HCT116 (cell line): ENCODE data around the gene ELFN2. TPM values are rescaled to one million over a fixed set of nuclear protein-coding genes. Genes with fewer than 3 reads are reported as not detected.
A peak's percentile ranks its signal among the peaks of the same experiment; 100 is the strongest.

Source experiments
- ATAC-seq: fragments of 200-7000 bp; cut with Tn5 transposase; 2 replicates; pipeline ENCODE4 v1.9.1; 2020; ENCODE audit warnings: mild to moderate bottlenecking, moderate library complexity
- BruUV-seq: library from RNA; stranded (reverse); fragments of 400-500 nt; replicated peaks from 2 replicates; lab custom pipeline; 2021; lab: Mats Ljungman, UMichigan
- CTCF ChIA-PET: fragments of 300-600 bp; sonication (Branson Sonifier 250); formaldehyde crosslinking; loops from one replicate; lab custom pipeline; 2021; ENCODE audit warnings: antibody characterized with exemption; lab: Charles Lee
- POLR2A ChIA-PET: fragments of 300-600, 350-600 bp; sonication (Branson Sonifier 250); formaldehyde crosslinking; loops from one replicate; lab custom pipeline; 2021; ENCODE audit warnings: antibody characterized with exemption; lab: Charles Lee
- RAD21 ChIA-PET, 2 experiments: fragments of 300-600 bp; sonication (Branson Sonifier 250); formaldehyde crosslinking; loops; one replicate each; lab custom pipeline; 2023; ENCODE audit warnings: low total read pairs in 2 of 2; ENCODE audit not compliant: uncharacterized antibody in 2 of 2, unreplicated experiment in 2 of 2, low non-redundant PET in 1 of 2; lab: Charles Lee
- DNase-seq: peaks from one replicate; pipeline ENCODE4 v3.0.0-alpha.2; 2010; ENCODE audit warnings: low read depth, low spot score
- H2AFZ ChIP-seq: fragments of 200-600 bp; shearing (Covaris generic), sonication (generic); 2 replicates; pipeline ENCODE4 v1.6.1; 2017; ENCODE audit warnings: low read depth, mixed run types, mixed read lengths, antibody characterized with exemption, low read length; ENCODE audit not compliant: poor library complexity, severe bottlenecking
- H3K27ac ChIP-seq: 2 replicates; pipeline ENCODE4 v1.5.1; 2012; ENCODE audit warnings: low read depth, low read length
- H3K27me3 ChIP-seq: fragments of 200-600 bp; sonication (generic); 2 replicates; pipeline ENCODE4 v1.6.1; 2016; ENCODE audit warnings: mixed run types, low read length, mixed read lengths; ENCODE audit not compliant: insufficient read depth
- H3K36me3 ChIP-seq, 2 experiments: fragments of 200-500 bp in 1 of 2; fragments of 200-600 bp in 1 of 2; sonication (Bioruptor generic) in 1 of 2; sonication (generic) in 1 of 2; 2 replicates each; pipeline versions ENCODE4 v1.5.1 to v1.6.1; 2014 to 2016; ENCODE audit warnings: low read length in 2 of 2, inconsistent platforms in 1 of 2, mixed read lengths in 1 of 2, mixed run types in 1 of 2; ENCODE audit not compliant: insufficient read depth in 2 of 2, control insufficient read depth in 1 of 2
- H3K4me1 ChIP-seq, 2 experiments: fragments of 200-600 bp in 1 of 2; sonication (generic) in 1 of 2; 2 replicates each; pipeline versions ENCODE4 v1.5.1 to v1.6.1; 2012 to 2017; ENCODE audit warnings: low read length in 2 of 2, inconsistent platforms in 1 of 2, mild to moderate bottlenecking in 1 of 2, mixed read lengths in 1 of 2, mixed run types in 1 of 2, moderate library complexity in 1 of 2; ENCODE audit not compliant: insufficient read depth in 2 of 2, control insufficient read depth in 1 of 2
- H3K4me2 ChIP-seq: fragments of 200-600 bp; sonication (generic); 2 replicates; pipeline ENCODE4 v1.6.1; 2017; ENCODE audit warnings: mixed run types, low read length, mixed read lengths
- H3K4me3 ChIP-seq, 2 experiments: fragments of 200-600 bp in 1 of 2; sonication (generic) in 1 of 2; replicated peaks in 1 of 2; 2 replicates each; pipeline ENCODE4 v1.5.1; 2011 to 2016; ENCODE audit warnings: low read length in 2 of 2, control low read depth in 1 of 2, low read depth in 1 of 2, mild to moderate bottlenecking in 1 of 2, mixed read lengths in 1 of 2, mixed run types in 1 of 2
- H3K79me2 ChIP-seq: fragments of 200-600 bp; sonication (generic); 2 replicates; pipeline ENCODE4 v1.6.1; 2017; ENCODE audit warnings: mild to moderate bottlenecking, mixed run types, low read length, moderate library complexity, mixed read lengths; ENCODE audit not compliant: insufficient read depth
- H3K9ac ChIP-seq: fragments of 200-600 bp; sonication (generic); 2 replicates; pipeline ENCODE4 v1.6.1; 2016; ENCODE audit warnings: low read length, mixed read lengths
- H3K9me2 ChIP-seq: fragments of 200-600 bp; sonication (generic), shearing (Covaris generic); 2 replicates; pipeline ENCODE4 v1.6.1; 2017; ENCODE audit warnings: mixed run types, mild to moderate bottlenecking, moderate library complexity; ENCODE audit not compliant: insufficient read depth
- H3K9me3 ChIP-seq, 2 experiments: fragments of 200-500 bp in 1 of 2; fragments of 200-600 bp in 1 of 2; sonication (Bioruptor generic) in 1 of 2; sonication (generic) in 1 of 2; 2 replicates each; pipeline ENCODE4 v1.6.1; 2014 to 2017; ENCODE audit warnings: low read length in 2 of 2, mixed read lengths in 2 of 2, inconsistent platforms in 1 of 2, low read depth in 1 of 2, mild to moderate bottlenecking in 1 of 2, mixed run types in 1 of 2, moderate library complexity in 1 of 2; ENCODE audit not compliant: control insufficient read depth in 1 of 2, insufficient read depth in 1 of 2
- H4K20me1 ChIP-seq: fragments of 200-600 bp; sonication (generic), shearing (Covaris generic); 2 replicates; pipeline ENCODE4 v1.6.1; 2017; ENCODE audit warnings: mixed run types, mild to moderate bottlenecking, moderate library complexity; ENCODE audit not compliant: insufficient read depth
- CBX3 ChIP-seq: IDR thresholded peaks from 2 replicates; pipeline ENCODE4 v1.6.1; 2012; ENCODE audit warnings: low read depth
- CEBPB ChIP-seq: IDR thresholded peaks from 2 replicates; pipeline ENCODE4 v1.6.1; 2012; ENCODE audit warnings: low read depth
- CTCF ChIP-seq, 3 experiments: fragments of 200-600 bp in 1 of 3; sonication (generic) in 1 of 3; IDR thresholded peaks in 2 of 3; conservative IDR thresholded peaks in 1 of 3; 2 replicates each; pipeline ENCODE4 v1.5.1; 2012 to 2017; ENCODE audit warnings: low read depth in 2 of 3, low read length in 2 of 3, antibody characterized with exemption in 1 of 3, borderline replicate concordance in 1 of 3, control low read depth in 1 of 3, mild to moderate bottlenecking in 1 of 3, mixed read lengths in 1 of 3, mixed run types in 1 of 3, moderate library complexity in 1 of 3; ENCODE audit not compliant: insufficient read depth in 1 of 3
- EGR1 ChIP-seq: IDR thresholded peaks from 2 replicates; pipeline ENCODE4 v1.6.1; 2012; ENCODE audit warnings: low read depth
- EZH2 ChIP-seq: fragments of 200-600 bp; sonication (generic); IDR thresholded peaks from 2 replicates; pipeline ENCODE4 v1.6.1; 2017; ENCODE audit warnings: antibody characterized with exemption, mixed run types
- FOSL1 ChIP-seq: IDR thresholded peaks from 2 replicates; pipeline ENCODE4 v1.6.1; 2012; ENCODE audit warnings: low read depth
- POLR2A ChIP-seq: IDR thresholded peaks from 2 replicates; pipeline ENCODE4 v1.7.0; 2011; ENCODE audit warnings: borderline replicate concordance; ENCODE audit not compliant: insufficient read depth, insufficient read length; ENCODE audit errors: extremely low read depth
- REST ChIP-seq: IDR thresholded peaks from 2 replicates; pipeline ENCODE4 v1.6.1; 2012; ENCODE audit warnings: low read depth
- SIN3A ChIP-seq: IDR thresholded peaks from 2 replicates; pipeline ENCODE4 v1.6.1; 2012; ENCODE audit warnings: low read depth
- SRF ChIP-seq: IDR thresholded peaks from 2 replicates; pipeline ENCODE4 v1.6.1; 2012; ENCODE audit warnings: low read depth
- ZFX ChIP-seq: fragments of 450-650 bp; IDR thresholded peaks from 2 replicates; pipeline ENCODE4 v1.6.1; 2017
- ZNF274 ChIP-seq: fragments of 200-500 bp; sonication (Bioruptor generic); IDR thresholded peaks from 2 replicates; pipeline ENCODE4 v1.6.1; 2014; ENCODE audit warnings: mild to moderate bottlenecking, low read depth, low read length, inconsistent platforms
- intact Hi-C: fragments of 100-400 bp; cut with micrococcal nuclease; formaldehyde crosslinking; loops from 2 replicates; pipeline ENCODE4 v1.10.0; 2022
- total RNA-seq: library from RNA; stranded (reverse); gene quantifications from one replicate; pipeline ENCODE4 v1.2.1, GENCODE V29; 2021; ENCODE audit not compliant: unreplicated experiment

Gene ELFN2
- total RNA-seq, 1 experiment from 2014 or later: 45.4 TPM

GRCh38 chr22:37320726-37321677 is 106.3 kb downstream of the ELFN2 start:
- Histone ChIP-seq H3K27me3 (no peaks in the 10 kb centered on the region), H3K9ac (peak overlapping the region; percentile 63), H3K79me2 (peaks cover 36% of the 10 kb centered on the region; the same call in 1 of the 2 replicates), H3K9me2 (no peaks in the 10 kb centered on the region), H3K36me3 (no peaks in the 10 kb centered on the region; a peak in 1 of 4 replicates), H3K4me1 (peaks cover 94 to 100% of the 10 kb centered on the region in 2 experiments), H3K4me3 (no peak overlapping the region), H4K20me1 (no peaks in the 10 kb centered on the region), H2AFZ (no peak overlapping the region), H3K27ac (peak overlapping the region; percentile 100), H3K4me2 (peak overlapping the region; percentile 22), H3K9me3 (no peaks in the 10 kb centered on the region)
- ChIA-PET POLR2A (interaction anchor here (0.6 to 3.9 kb wide), 3 partner anchors 10 to 359 kb away, joined by 3 to 20 read pairs (median 3); no protein-coding TSS in a partner anchor), CTCF (interaction anchor here (1.0 to 3.4 kb wide), 8 partner anchors 9 to 246 kb away, joined by 3 to 13 read pairs (median 5); no protein-coding TSS in a partner anchor), RAD21 (interaction anchor here (0.5 to 0.8 kb wide), 2 partner anchors 10 to 19 kb away, joined by 3 read pairs; no protein-coding TSS in a partner anchor)
- ATAC-seq (no peak), DNase-seq (no peak)
- no TSS peak for BruUV-seq
- no peak for TF ChIP-seq CTCF (IDR thresholded peaks at IDR 0.05 in 2 of 3, conservative IDR thresholded peaks at IDR 0.05 in 1 of 3; ENCODE audit: borderline replicate concordance in 1 of 3, insufficient read depth in 1 of 3, low read depth in 2 of 3, low read length in 2 of 3)
- TF ChIP-seq POLR2A: no peak
- no peak for TF ChIP-seq FOSL1
- TF ChIP-seq SIN3A: no peak
- no peak for TF ChIP-seq CEBPB
- no peak for TF ChIP-seq EZH2
- no peak for TF ChIP-seq REST
- no peak for TF ChIP-seq EGR1
- no peak for TF ChIP-seq ZNF274
- no peak for TF ChIP-seq SRF
- TF ChIP-seq CBX3: no peak
- no peak for TF ChIP-seq ZFX
- intact Hi-C loops: no loop called here
